NCI-H524 (cell line): ENCODE measurements around the gene PCBD1.

ENCODE experiments used
- DNase-seq, 2 experiments: peaks; one replicate each; lab custom pipeline; 2025; lab: John Stamatoyannopoulos, UW

PCBD1 gene

DNA sequence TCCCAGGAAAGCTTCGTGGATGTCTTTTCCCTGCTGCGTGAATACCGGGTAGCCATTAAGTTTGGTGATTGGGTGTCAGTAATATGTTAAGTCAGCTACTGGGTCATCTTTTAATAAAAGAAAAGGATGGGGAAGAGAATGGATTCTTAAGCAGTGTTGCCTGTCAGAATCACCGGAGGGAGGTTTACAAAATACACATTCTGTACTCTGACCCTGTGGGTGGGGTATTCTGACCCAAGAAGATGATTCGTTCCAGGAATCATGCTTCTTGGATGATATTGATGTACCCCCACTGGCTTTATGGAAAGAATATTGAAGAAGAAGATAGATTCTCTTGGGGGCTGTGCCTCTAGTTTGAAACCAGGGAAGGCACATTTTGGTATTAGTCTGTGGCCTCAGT is 54.3 kb downstream of the PCBD1 start:
- no peak for DNase-seq

- DNase-seq, result no peak
Observed at GRCh38 chr10:70833601-70834000, 54.8 kb downstream of the PCBD1 start.
